HEK293 (cell line): ENCODE results near the gene PEF1.

Source experiments
- HOXA7 ChIP-seq: sonication (generic); formaldehyde crosslinking; IDR thresholded peaks from 2 replicates; pipeline ENCODE4 v1.8.1; 2022; ENCODE audit warnings: missing genetic modification reagents, borderline replicate concordance
- KLF16 ChIP-seq: fragments of 450-650 bp; formaldehyde crosslinking; IDR thresholded peaks from 2 replicates; pipeline ENCODE4 v1.5.1; 2017; ENCODE audit warnings: missing biosample characterization, missing genetic modification characterization
- KLF8 ChIP-seq: fragments of 450-650 bp; formaldehyde crosslinking; IDR thresholded peaks from 2 replicates; pipeline ENCODE4 v1.5.1; 2016; ENCODE audit warnings: missing biosample characterization, missing genetic modification characterization
- OSR2 ChIP-seq: fragments of 450-650 bp; formaldehyde crosslinking; IDR thresholded peaks from 2 replicates; pipeline ENCODE4 v1.5.1; 2016; ENCODE audit warnings: missing biosample characterization, missing genetic modification characterization
- ZBTB1 ChIP-seq: fragments of 450-650 bp; formaldehyde crosslinking; IDR thresholded peaks from 2 replicates; pipeline ENCODE4 v1.5.1; 2016; ENCODE audit warnings: missing biosample characterization, missing genetic modification characterization
- ZBTB20 ChIP-seq: fragments of 450-650 bp; formaldehyde crosslinking; IDR thresholded peaks from 2 replicates; pipeline ENCODE4 v1.5.1; 2016; ENCODE audit warnings: missing biosample characterization, missing genetic modification characterization
- ZNF114 ChIP-seq: fragments of 450-650 bp; formaldehyde crosslinking; IDR thresholded peaks from 2 replicates; pipeline ENCODE4 v1.5.0; 2017; ENCODE audit warnings: missing biosample characterization, missing genetic modification characterization
- ZNF549 ChIP-seq: fragments of 450-650 bp; IDR thresholded peaks from 2 replicates; pipeline ENCODE4 v1.5.1; 2018; ENCODE audit warnings: missing biosample characterization, missing genetic modification characterization, mild to moderate bottlenecking, inconsistent platforms, moderate library complexity
- ZNF558 ChIP-seq: fragments of 450-650 bp; formaldehyde crosslinking; IDR thresholded peaks from 2 replicates; pipeline ENCODE4 v1.5.1; 2016; ENCODE audit warnings: missing biosample characterization, missing genetic modification characterization
- TF ChIP-seq, protein P1 (sequence below): fragments of 450-650 bp; formaldehyde crosslinking; IDR thresholded peaks from 2 replicates; pipeline ENCODE4 v1.5.1; 2016; ENCODE audit warnings: missing biosample characterization, missing genetic modification characterization
- TF ChIP-seq, protein P2 (sequence below): fragments of 450-650 bp; formaldehyde crosslinking; IDR thresholded peaks from 2 replicates; pipeline ENCODE4 v1.5.1; 2016; ENCODE audit warnings: missing biosample characterization, missing genetic modification characterization
- TF ChIP-seq, protein P3 (sequence below): fragments of 450-650 bp; formaldehyde crosslinking; IDR thresholded peaks from 2 replicates; pipeline ENCODE4 v1.5.1; 2017; ENCODE audit warnings: missing biosample characterization, mild to moderate bottlenecking, missing genetic modification characterization, moderate library complexity
- TF ChIP-seq, protein P4 (sequence below): fragments of 450-650 bp; IDR thresholded peaks from 2 replicates; pipeline ENCODE4 v1.5.1; 2018; ENCODE audit warnings: missing biosample characterization, mild to moderate bottlenecking, missing genetic modification characterization

DNA sequence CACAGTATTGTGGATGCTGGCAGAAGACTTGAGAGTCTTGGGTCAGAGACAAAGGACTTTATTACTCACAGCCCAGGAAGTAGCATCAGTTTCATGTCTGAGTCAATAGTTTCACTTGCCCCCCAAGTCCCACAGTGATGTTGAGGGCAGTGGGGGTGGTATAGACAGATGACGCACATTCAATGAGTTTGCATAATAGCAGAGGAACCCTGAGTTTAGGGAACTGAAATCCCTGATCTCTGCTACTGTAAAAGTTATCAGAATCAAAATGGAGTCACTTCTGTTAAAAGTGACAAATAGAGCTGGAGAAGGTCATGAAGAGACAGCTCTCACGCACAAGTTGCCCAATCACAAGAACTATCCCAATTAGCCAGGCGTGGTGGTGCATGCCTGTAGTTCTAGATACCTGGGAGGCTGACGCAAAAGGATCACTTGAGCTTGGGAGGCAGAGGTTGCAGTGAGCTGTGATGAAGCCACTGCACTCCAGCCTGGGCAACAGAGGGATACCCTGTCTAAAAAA is 38.7 kb downstream of the PEF1 start:
- TF ChIP-seq, protein P1, sequence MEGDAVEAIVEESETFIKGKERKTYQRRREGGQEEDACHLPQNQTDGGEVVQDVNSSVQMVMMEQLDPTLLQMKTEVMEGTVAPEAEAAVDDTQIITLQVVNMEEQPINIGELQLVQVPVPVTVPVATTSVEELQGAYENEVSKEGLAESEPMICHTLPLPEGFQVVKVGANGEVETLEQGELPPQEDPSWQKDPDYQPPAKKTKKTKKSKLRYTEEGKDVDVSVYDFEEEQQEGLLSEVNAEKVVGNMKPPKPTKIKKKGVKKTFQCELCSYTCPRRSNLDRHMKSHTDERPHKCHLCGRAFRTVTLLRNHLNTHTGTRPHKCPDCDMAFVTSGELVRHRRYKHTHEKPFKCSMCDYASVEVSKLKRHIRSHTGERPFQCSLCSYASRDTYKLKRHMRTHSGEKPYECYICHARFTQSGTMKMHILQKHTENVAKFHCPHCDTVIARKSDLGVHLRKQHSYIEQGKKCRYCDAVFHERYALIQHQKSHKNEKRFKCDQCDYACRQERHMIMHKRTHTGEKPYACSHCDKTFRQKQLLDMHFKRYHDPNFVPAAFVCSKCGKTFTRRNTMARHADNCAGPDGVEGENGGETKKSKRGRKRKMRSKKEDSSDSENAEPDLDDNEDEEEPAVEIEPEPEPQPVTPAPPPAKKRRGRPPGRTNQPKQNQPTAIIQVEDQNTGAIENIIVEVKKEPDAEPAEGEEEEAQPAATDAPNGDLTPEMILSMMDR (tag by site-specific recombination) = no peak
- TF ChIP-seq, protein P2, sequence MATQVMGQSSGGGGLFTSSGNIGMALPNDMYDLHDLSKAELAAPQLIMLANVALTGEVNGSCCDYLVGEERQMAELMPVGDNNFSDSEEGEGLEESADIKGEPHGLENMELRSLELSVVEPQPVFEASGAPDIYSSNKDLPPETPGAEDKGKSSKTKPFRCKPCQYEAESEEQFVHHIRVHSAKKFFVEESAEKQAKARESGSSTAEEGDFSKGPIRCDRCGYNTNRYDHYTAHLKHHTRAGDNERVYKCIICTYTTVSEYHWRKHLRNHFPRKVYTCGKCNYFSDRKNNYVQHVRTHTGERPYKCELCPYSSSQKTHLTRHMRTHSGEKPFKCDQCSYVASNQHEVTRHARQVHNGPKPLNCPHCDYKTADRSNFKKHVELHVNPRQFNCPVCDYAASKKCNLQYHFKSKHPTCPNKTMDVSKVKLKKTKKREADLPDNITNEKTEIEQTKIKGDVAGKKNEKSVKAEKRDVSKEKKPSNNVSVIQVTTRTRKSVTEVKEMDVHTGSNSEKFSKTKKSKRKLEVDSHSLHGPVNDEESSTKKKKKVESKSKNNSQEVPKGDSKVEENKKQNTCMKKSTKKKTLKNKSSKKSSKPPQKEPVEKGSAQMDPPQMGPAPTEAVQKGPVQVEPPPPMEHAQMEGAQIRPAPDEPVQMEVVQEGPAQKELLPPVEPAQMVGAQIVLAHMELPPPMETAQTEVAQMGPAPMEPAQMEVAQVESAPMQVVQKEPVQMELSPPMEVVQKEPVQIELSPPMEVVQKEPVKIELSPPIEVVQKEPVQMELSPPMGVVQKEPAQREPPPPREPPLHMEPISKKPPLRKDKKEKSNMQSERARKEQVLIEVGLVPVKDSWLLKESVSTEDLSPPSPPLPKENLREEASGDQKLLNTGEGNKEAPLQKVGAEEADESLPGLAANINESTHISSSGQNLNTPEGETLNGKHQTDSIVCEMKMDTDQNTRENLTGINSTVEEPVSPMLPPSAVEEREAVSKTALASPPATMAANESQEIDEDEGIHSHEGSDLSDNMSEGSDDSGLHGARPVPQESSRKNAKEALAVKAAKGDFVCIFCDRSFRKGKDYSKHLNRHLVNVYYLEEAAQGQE = no peak
- no peak for TF ChIP-seq ZNF549
- TF ChIP-seq KLF16 (tag by site-specific recombination) = no peak
- no peak for TF ChIP-seq ZNF114 (tag by site-specific recombination)
- no peak for TF ChIP-seq KLF8 (tag by site-specific recombination)
- TF ChIP-seq ZBTB1 (tag by site-specific recombination) = no peak
- TF ChIP-seq ZNF558 (tag by site-specific recombination) = no peak
- no peak for TF ChIP-seq ZBTB20 (tag by site-specific recombination)
- TF ChIP-seq, protein P3, sequence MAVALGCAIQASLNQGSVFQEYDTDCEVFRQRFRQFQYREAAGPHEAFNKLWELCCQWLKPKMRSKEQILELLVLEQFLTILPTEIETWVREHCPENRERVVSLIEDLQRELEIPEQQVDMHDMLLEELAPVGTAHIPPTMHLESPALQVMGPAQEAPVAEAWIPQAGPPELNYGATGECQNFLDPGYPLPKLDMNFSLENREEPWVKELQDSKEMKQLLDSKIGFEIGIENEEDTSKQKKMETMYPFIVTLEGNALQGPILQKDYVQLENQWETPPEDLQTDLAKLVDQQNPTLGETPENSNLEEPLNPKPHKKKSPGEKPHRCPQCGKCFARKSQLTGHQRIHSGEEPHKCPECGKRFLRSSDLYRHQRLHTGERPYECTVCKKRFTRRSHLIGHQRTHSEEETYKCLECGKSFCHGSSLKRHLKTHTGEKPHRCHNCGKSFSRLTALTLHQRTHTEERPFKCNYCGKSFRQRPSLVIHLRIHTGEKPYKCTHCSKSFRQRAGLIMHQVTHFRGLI = no peak
- TF ChIP-seq, protein P4, sequence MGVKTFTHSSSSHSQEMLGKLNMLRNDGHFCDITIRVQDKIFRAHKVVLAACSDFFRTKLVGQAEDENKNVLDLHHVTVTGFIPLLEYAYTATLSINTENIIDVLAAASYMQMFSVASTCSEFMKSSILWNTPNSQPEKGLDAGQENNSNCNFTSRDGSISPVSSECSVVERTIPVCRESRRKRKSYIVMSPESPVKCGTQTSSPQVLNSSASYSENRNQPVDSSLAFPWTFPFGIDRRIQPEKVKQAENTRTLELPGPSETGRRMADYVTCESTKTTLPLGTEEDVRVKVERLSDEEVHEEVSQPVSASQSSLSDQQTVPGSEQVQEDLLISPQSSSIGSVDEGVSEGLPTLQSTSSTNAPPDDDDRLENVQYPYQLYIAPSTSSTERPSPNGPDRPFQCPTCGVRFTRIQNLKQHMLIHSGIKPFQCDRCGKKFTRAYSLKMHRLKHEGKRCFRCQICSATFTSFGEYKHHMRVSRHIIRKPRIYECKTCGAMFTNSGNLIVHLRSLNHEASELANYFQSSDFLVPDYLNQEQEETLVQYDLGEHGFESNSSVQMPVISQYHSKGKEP (tag by site-specific recombination) = no peak
- no peak for TF ChIP-seq OSR2
- TF ChIP-seq HOXA7 (CRISPR knock-in tag) = no peak
